Liver (tissue), 9 donors: Measurements from ENCODE around the gene TRIM7. TPM values are rescaled to one million over a fixed set of nuclear protein-coding genes. Genes with fewer than 3 reads are reported as not detected.
"Not testable (repeated sequence)": the region's sequence is repeated elsewhere in the genome, so short reads cannot be mapped to it uniquely, and the experiment has no call there.

ENCODE experiments used
- DNase-seq: peaks from one replicate; pipeline ENCODE4 v3.0.0-alpha.2; 2017; ENCODE audit warnings: low spot score
- H3K27ac ChIP-seq, 2 donors: one replicate each; pipeline ENCODE4 v1.7.0; 2013; ENCODE audit warnings: inconsistent platforms in 2 of 2, low read length in 2 of 2, control low read depth in 1 of 2, low read depth in 1 of 2, mild to moderate bottlenecking in 1 of 2
- H3K27me3 ChIP-seq, 4 donors: one replicate each; pipeline versions ENCODE4 v1.6.1 to v1.7.0; 2013; ENCODE audit warnings: low read length in 3 of 4, inconsistent platforms in 1 of 4, mild to moderate bottlenecking in 1 of 4, moderate library complexity in 1 of 4; ENCODE audit not compliant: control insufficient read depth in 4 of 4, insufficient read depth in 4 of 4
- H3K36me3 ChIP-seq, 4 donors: one replicate each; pipeline versions ENCODE4 v1.6.1 to v1.7.0; 2013; ENCODE audit warnings: low read length in 3 of 4, mild to moderate bottlenecking in 3 of 4, low read depth in 1 of 4, moderate library complexity in 1 of 4; ENCODE audit not compliant: control insufficient read depth in 4 of 4, insufficient read depth in 3 of 4
- H3K4me1 ChIP-seq, 4 donors: one replicate each; pipeline versions ENCODE4 v1.6.1 to v1.7.0; 2013; ENCODE audit warnings: low read length in 3 of 4, mild to moderate bottlenecking in 3 of 4, moderate library complexity in 1 of 4; ENCODE audit not compliant: control insufficient read depth in 4 of 4, insufficient read depth in 4 of 4
- H3K4me3 ChIP-seq, 3 donors: one replicate each; pipeline versions ENCODE4 v1.6.1 to v1.7.0; 2013; ENCODE audit warnings: low read length in 3 of 3, control low read depth in 1 of 3, low read depth in 1 of 3, mild to moderate bottlenecking in 1 of 3
- H3K9ac ChIP-seq, 2 donors: one replicate each; pipeline ENCODE4 v1.7.0; 2013; ENCODE audit warnings: low read length in 2 of 2, mild to moderate bottlenecking in 2 of 2, moderate library complexity in 2 of 2, control low read depth in 1 of 2, low read depth in 1 of 2
- H3K9me3 ChIP-seq, 4 donors: one replicate each; pipeline versions ENCODE4 v1.6.1 to v1.7.0; 2013; ENCODE audit warnings: low read length in 3 of 4; ENCODE audit not compliant: control insufficient read depth in 4 of 4
- CTCF ChIP-seq: fragments of 150-350 bp; IDR thresholded peaks from 2 replicates; pipeline ENCODE4 v1.5.1; 2017; ENCODE audit warnings: improper control_type of control experiment, low read depth, low read length; ENCODE audit not compliant: missing input control
- EGR1 ChIP-seq, 2 donors: IDR thresholded peaks; 2 replicates each; pipeline ENCODE4 v1.6.1; 2016 to 2018; ENCODE audit warnings: antibody characterized with exemption in 2 of 2, low read depth in 2 of 2
- FOXA1 ChIP-seq: IDR thresholded peaks from 2 replicates; pipeline ENCODE4 v1.6.1; 2016; ENCODE audit warnings: antibody characterized with exemption
- FOXA2 ChIP-seq: IDR thresholded peaks from 2 replicates; pipeline ENCODE4 v1.6.1; 2016; ENCODE audit warnings: antibody characterized with exemption
- JUND ChIP-seq, 2 donors: IDR thresholded peaks; 2 replicates each; pipeline ENCODE4 v1.6.1; 2016; ENCODE audit warnings: antibody characterized with exemption in 2 of 2
- RAD21 ChIP-seq, 2 donors: IDR thresholded peaks; 2 replicates each; pipeline ENCODE4 v1.6.1; 2016; ENCODE audit warnings: antibody characterized with exemption in 2 of 2, mild to moderate bottlenecking in 2 of 2
- YY1 ChIP-seq: IDR thresholded peaks from 2 replicates; pipeline ENCODE4 v1.6.1; 2016; ENCODE audit warnings: antibody characterized with exemption, mild to moderate bottlenecking
- whole genome bisulfite sequencing: extraction: QIAGEN DNeasy Blood & Tissue Kit; methylation state at CpG from one replicate; pipeline ENCODE4 v1.1.7; 2013; 5-methylcytosine and 5-hydroxymethylcytosine counted together
- polyA plus RNA-seq, 2 donors: library from polyadenylated mRNA; stranded (reverse) in 1 of 2; unstranded in 1 of 2; fragments of 200-250 nt in 1 of 2; fragments of >200 nt in 1 of 2; fragmentation: Nextera tagmentation in 1 of 2; extraction: Ambion mirVana in 1 of 2; gene quantifications; one replicate each; pipeline versions ENCODE4 v1.2.1 to v1.2.3, GENCODE V29; 2013 to 2015
- total RNA-seq, 2 donors: library from RNA; depleted of rRNA; stranded (reverse); fragments of >200 nt; gene quantifications; one replicate each; pipeline ENCODE4 v1.2.3, GENCODE V29; 2014
- TF ChIP-seq, protein P1 (sequence below): IDR thresholded peaks from 2 replicates; pipeline ENCODE4 v1.6.1; 2016; ENCODE audit warnings: antibody characterized with exemption
- donor health status: healthy.
- donor health status: healthy.
- donor health status: healthy.
- donor health status: healthy.
- donor health status: healthy.

The TRIM7 gene
- total and polyA plus RNA-seq, 4 donors, result 0.10 to 0.50 (median 0.14) TPM; not detected in 1

GRCh38 chr5:181181650-181182565, 23.1 kb downstream of the TRIM7 start:
- no peak for TF ChIP-seq JUND (IDR thresholded peaks at IDR 0.05)
- TF ChIP-seq CTCF, result peak; percentile 70
- TF ChIP-seq RAD21 (IDR thresholded peaks at IDR 0.05), result peak; percentile 92 to 94
- WGBS, result 41% methylated on average over 25 of the region's 25 CpGs
- Histone ChIP-seq H3K27ac (no peak overlapping the region), H3K4me1 (peaks cover 0 to 11% (median 0%) of the 10 kb centered on the region in 4 donors), H3K4me3 (no peak overlapping the region), H3K27me3 (no peaks in the 10 kb centered on the region), H3K36me3 (no peaks in the 10 kb centered on the region), H3K9ac (no peak overlapping the region), H3K9me3 (no peaks in the 10 kb centered on the region)
- DNase-seq, result peak; percentile 54

- not testable (repeated sequence) for H3K27me3 ChIP-seq, H3K4me3 ChIP-seq, H3K27ac ChIP-seq, H3K4me1 ChIP-seq, H3K9ac ChIP-seq, H3K9me3 ChIP-seq, DNase-seq, H3K36me3 ChIP-seq
- 70% methylated on average over 14 of the region's 14 CpGs for WGBS
These were observed 27.4 kb downstream of the TRIM7 start for GRCh38 chr5:181177559-181177958.

DNA sequence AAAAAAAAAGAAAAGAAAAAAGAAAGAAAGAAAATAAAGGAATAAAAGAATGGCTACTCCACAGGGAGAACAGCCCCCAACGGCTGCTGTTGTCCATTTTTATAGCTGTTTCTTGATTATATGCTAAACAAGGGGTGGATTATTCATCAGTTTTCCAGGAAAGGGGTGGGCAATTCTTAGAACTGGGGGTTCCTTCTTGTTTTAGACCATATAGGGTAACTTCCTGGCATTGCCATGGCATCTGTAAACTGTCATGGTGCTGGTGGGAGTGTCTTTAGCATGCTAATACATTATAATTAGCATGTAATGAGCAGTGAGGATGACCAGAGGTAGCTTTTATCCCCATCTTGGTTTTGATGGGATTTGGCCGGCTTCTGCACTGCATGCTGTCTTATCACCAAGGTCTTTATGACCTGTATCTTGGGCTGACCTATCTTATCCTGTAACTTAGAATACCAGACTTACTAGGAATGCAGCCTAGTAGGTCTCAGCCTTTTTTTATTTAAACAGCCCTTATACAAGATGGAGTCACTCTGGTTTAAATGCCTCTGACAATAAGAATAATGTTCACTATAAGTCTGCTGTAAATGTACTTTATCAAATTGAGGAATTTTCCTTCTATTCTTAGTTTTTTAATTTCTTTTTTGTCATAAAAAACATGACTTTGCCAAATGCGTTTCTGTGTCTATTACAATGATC, 28.6 kb downstream of the TRIM7 start:
- H3K27ac ChIP-seq, result no peak overlapping the region
- H3K4me3 ChIP-seq, result no peak overlapping the region
- peaks cover 0 to 1% (median 0%) of the 10 kb centered on the region in 4 donors for H3K9me3 ChIP-seq
- no peak overlapping the region for H3K9ac ChIP-seq
- H3K27me3 ChIP-seq, result peaks cover 2 to 5% (median 3%) of the 10 kb centered on the region in 4 donors
- H3K4me1 ChIP-seq, result no peaks in the 10 kb centered on the region
- H3K36me3 ChIP-seq, result no peaks in the 10 kb centered on the region
- 67% methylated on average over 3 of the region's 3 CpGs for WGBS
- TF ChIP-seq, protein P1, sequence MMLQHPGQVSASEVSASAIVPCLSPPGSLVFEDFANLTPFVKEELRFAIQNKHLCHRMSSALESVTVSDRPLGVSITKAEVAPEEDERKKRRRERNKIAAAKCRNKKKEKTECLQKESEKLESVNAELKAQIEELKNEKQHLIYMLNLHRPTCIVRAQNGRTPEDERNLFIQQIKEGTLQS, result no peak
- TF ChIP-seq FOXA1 (no peak), FOXA2 (no peak), EGR1 (IDR thresholded peaks at IDR 0.05; ENCODE audit: low read depth in 2 of 2) (no peak), YY1 (no peak), JUND (IDR thresholded peaks at IDR 0.05) (no peak), CTCF (no peak), RAD21 (IDR thresholded peaks at IDR 0.05) (no peak)
- no peak for DNase-seq
